Uterus (tissue), 2 donors: ENCODE results near the gene OR8B8.

ENCODE experiments used
- CTCF ChIP-seq, 4 experiments: fragments of 200-600 bp in 2 of 4; fragments of 450-650 bp in 2 of 4; sonication (generic) in 2 of 4; IDR thresholded peaks; one replicate each; pipeline ENCODE4 v1.5.1; 2016 to 2019; ENCODE audit warnings: antibody characterized with exemption in 4 of 4, mild to moderate bottlenecking in 2 of 4, moderate library complexity in 1 of 4
- POLR2A ChIP-seq, 2 donors: fragments of 450-650 bp; IDR thresholded peaks; one replicate each; pipeline ENCODE4 v1.6.1; 2016; ENCODE audit warnings: antibody characterized with exemption in 2 of 2, mild to moderate bottlenecking in 1 of 2, moderate library complexity in 1 of 2

GRCh38 chr11:124463324-124463723, 17.8 kb upstream of the OR8B8 start:
- TF ChIP-seq CTCF (IDR thresholded peaks at IDR 0.05) (no peak), POLR2A (IDR thresholded peaks at IDR 0.05) (no peak)
